A549 (cell line): Measurements from ENCODE around the gene LDLRAD4. TPM values are rescaled to one million over a fixed set of nuclear protein-coding genes. Genes with fewer than 3 reads are reported as not detected.

Experiments
- ATAC-seq, 2 experiments: fragments of 200-7000 bp in 1 of 2; fragments of >200 bp in 1 of 2; cut with Nextera tagmentation in 1 of 2; cut with Tn5 transposase in 1 of 2; 3 replicates each; pipeline versions ENCODE4 v1.8.0 to v1.9.1; 2018 to 2020; ENCODE audit warnings: mild to moderate bottlenecking in 1 of 2, moderate library complexity in 1 of 2
- CTCF ChIA-PET: fragments of 300-600 bp; sonication (Branson Sonifier 250); formaldehyde crosslinking; extraction: SDS; loops from one replicate; lab custom pipeline; 2021; ENCODE audit warnings: antibody characterized with exemption, inconsistent platforms; lab: Yijun Ruan, JAX
- POLR2A ChIA-PET: fragments of 350-600 bp; formaldehyde crosslinking; extraction: SDS; loops from one replicate; lab custom pipeline; 2021; ENCODE audit warnings: antibody characterized with exemption, inconsistent platforms; lab: Yijun Ruan, JAX
- DNase-seq, 2 experiments: peaks; one replicate each; pipeline versions ENCODE4 v3.0.0 to v3.0.0-alpha.2; 2011 to 2016; ENCODE audit warnings: low read depth in 1 of 2, low spot score in 1 of 2
- FAIRE-seq: peaks from 2 replicates; lab custom pipeline; 2011; peaks lifted over from hg19 to GRCh38; lab: Jason Lieb, UNC
- H3K27ac ChIP-seq, 2 experiments: fragments of >200 bp; sonication (Bioruptor Twin); formaldehyde crosslinking; 3 replicates each; pipeline ENCODE4 v1.5.1; 2016 to 2017
- H3K4me1 ChIP-seq: fragments of >200 bp; sonication (Bioruptor Twin); formaldehyde crosslinking; 3 replicates; pipeline ENCODE4 v1.6.1; 2016
- H3K4me2 ChIP-seq: fragments of >200 bp; sonication (Bioruptor Twin); formaldehyde crosslinking; 3 replicates; pipeline ENCODE4 v1.6.1; 2016
- H3K4me3 ChIP-seq: fragments of >200 bp; sonication (Bioruptor Twin); formaldehyde crosslinking; 3 replicates; pipeline ENCODE4 v1.5.1; 2016
- H3K9me3 ChIP-seq: fragments of >200 bp; sonication (Bioruptor Twin); formaldehyde crosslinking; 3 replicates; pipeline ENCODE4 v1.6.1; 2016
- EHF ChIP-seq: fragments of 250-450 bp; sonication (Bioruptor Pico); IDR thresholded peaks from 2 replicates; pipeline ENCODE4 v1.5.0; 2020; ENCODE audit warnings: mild to moderate bottlenecking
- EHMT2 ChIP-seq: fragments of 200-600 bp; sonication (generic); IDR thresholded peaks from 2 replicates; pipeline ENCODE4 v1.6.1; 2016; ENCODE audit warnings: antibody characterized with exemption, low read depth, mild to moderate bottlenecking, moderate library complexity
- EP300 ChIP-seq, 2 experiments: fragments of >200 bp; sonication (Bioruptor Twin); formaldehyde crosslinking; IDR thresholded peaks; 2 replicates in 1 of 2; 3 replicates in 1 of 2; pipeline ENCODE4 v1.6.1; 2016 to 2017
- KDM5A ChIP-seq: fragments of 200-600 bp; sonication (generic); IDR thresholded peaks from 2 replicates; pipeline ENCODE4 v1.6.1; 2016; ENCODE audit warnings: antibody characterized with exemption, mild to moderate bottlenecking
- NPAS2 ChIP-seq: fragments of 250-450 bp; sonication (Bioruptor Pico); IDR thresholded peaks from 2 replicates; pipeline ENCODE4 v1.8.0; 2022; ENCODE audit warnings: mild to moderate bottlenecking, moderate library complexity, borderline replicate concordance
- NR3C1 ChIP-seq: fragments of >200 bp; sonication (Bioruptor Twin); formaldehyde crosslinking; IDR thresholded peaks from 3 replicates; pipeline ENCODE4 v1.6.1; 2017
- RCOR1 ChIP-seq: fragments of 150-350 bp; IDR thresholded peaks from 2 replicates; pipeline ENCODE4 v1.6.1; 2014; ENCODE audit warnings: antibody characterized with exemption, low read length, low read depth
- RFX5 ChIP-seq: fragments of 450-650 bp; IDR thresholded peaks from 2 replicates; pipeline ENCODE4 v1.7.1; 2014; ENCODE audit warnings: antibody characterized with exemption, mild to moderate bottlenecking, moderate library complexity
- SMC3 ChIP-seq: fragments of >200 bp; sonication (Bioruptor Twin); formaldehyde crosslinking; IDR thresholded peaks from 3 replicates; pipeline ENCODE4 v1.6.1; 2018; ENCODE audit warnings: inconsistent platforms
- ZC3H11A ChIP-seq: fragments of 450-650 bp; IDR thresholded peaks from 2 replicates; pipeline ENCODE4 v1.6.1; 2014; ENCODE audit warnings: antibody characterized with exemption, mild to moderate bottlenecking
- ZFP36 ChIP-seq: fragments of 450-650 bp; IDR thresholded peaks from 2 replicates; pipeline ENCODE4 v1.6.1; 2014; ENCODE audit warnings: borderline replicate concordance; ENCODE audit not compliant: partially characterized antibody
- ZNF302 ChIP-seq: fragments of 250-450 bp; sonication (Bioruptor Pico); IDR thresholded peaks from 2 replicates; pipeline ENCODE4 v1.9.0; 2021; ENCODE audit warnings: inconsistent platforms, mild to moderate bottlenecking, moderate library complexity
- WGBS: methylation state at CpG from one replicate; pipeline ENCODE4 v1.1.6; 2017; ENCODE audit errors: missing lambda C conversion rate; 5-methylcytosine and 5-hydroxymethylcytosine counted together
- polyA plus RNA-seq, 4 experiments: library from polyadenylated mRNA; depleted of rRNA in 3 of 4; stranded (reverse); fragments of >200 nt; fragmentation: RNase III in 1 of 4; extraction: RNeasy Plus Mini Kit Qiagen cat#74134 plus additional on column Dnase treatment in 1 of 4; gene quantifications; 2 replicates in 3 of 4; 3 replicates in 1 of 4; pipeline ENCODE4 v1.2.3, GENCODE V29; 2011 to 2017
- TF ChIP-seq, protein P1 (sequence below): fragments of >200 bp; sonication (Bioruptor Twin); formaldehyde crosslinking; IDR thresholded peaks from 3 replicates; pipeline ENCODE4 v1.6.1; 2016
- TF ChIP-seq, protein P2 (sequence below): IDR thresholded peaks from 2 replicates; pipeline ENCODE4 v1.6.1; 2012
- TF ChIP-seq, protein P3 (sequence below): fragments of 150-350 bp; IDR thresholded peaks from 2 replicates; pipeline ENCODE4 v1.6.1; 2014; ENCODE audit warnings: low read depth, mild to moderate bottlenecking, low read length
- TF ChIP-seq, protein P4 (sequence below): fragments of >200 bp; sonication (Bioruptor Twin); formaldehyde crosslinking; IDR thresholded peaks from 3 replicates; pipeline ENCODE4 v1.5.1; 2016
- TF ChIP-seq, protein P5 (sequence below): fragments of 200-600 bp; sonication (generic); IDR thresholded peaks from 2 replicates; pipeline ENCODE4 v1.6.1; 2016; ENCODE audit warnings: antibody characterized with exemption, mild to moderate bottlenecking, moderate library complexity
- TF ChIP-seq, protein P6 (sequence below): fragments of 450-650 bp; IDR thresholded peaks from 2 replicates; pipeline ENCODE4 v1.6.1; 2014; ENCODE audit warnings: antibody characterized with exemption
- TF ChIP-seq, protein P7 (sequence below): fragments of >200 bp; sonication (Bioruptor Twin); formaldehyde crosslinking; IDR thresholded peaks from 2 replicates; pipeline ENCODE4 v1.6.1; 2016

Gene LDLRAD4
- polyA plus RNA-seq, 2 of the 4 experiments (the other 2 are of a cell fraction): 5.2 to 7.6 TPM

DNA sequence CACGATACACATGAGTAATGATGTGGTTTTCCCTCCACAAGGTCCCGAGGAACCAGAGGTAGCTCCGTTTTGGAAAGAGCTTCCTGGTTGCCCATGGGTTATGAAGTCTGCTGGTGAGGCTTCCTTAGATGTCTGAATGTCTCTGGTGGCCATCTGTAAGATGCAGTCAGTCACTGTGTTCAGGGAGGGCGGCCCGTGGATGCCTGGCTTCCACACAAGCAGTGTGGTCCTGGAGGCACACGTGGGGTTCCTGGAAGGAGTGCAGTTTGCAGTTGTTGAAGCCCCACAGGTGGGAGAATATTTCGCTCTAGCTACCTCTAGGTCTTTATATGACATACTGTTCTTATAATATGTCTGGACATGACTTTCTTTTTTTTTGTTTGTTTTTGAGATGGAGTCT lies 298.8 kb downstream of the LDLRAD4 start:
- no peak overlapping the region for H3K4me3 ChIP-seq
- no peak for DNase-seq
- no peaks in the 10 kb centered on the region; the same call in 2 of the 3 replicates for H3K9me3 ChIP-seq
- no peak overlapping the region for H3K4me2 ChIP-seq
- TF ChIP-seq, protein P1, sequence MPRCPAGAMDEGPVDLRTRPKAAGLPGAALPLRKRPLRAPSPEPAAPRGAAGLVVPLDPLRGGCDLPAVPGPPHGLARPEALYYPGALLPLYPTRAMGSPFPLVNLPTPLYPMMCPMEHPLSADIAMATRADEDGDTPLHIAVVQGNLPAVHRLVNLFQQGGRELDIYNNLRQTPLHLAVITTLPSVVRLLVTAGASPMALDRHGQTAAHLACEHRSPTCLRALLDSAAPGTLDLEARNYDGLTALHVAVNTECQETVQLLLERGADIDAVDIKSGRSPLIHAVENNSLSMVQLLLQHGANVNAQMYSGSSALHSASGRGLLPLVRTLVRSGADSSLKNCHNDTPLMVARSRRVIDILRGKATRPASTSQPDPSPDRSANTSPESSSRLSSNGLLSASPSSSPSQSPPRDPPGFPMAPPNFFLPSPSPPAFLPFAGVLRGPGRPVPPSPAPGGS: no peak
- TF ChIP-seq, protein P2, sequence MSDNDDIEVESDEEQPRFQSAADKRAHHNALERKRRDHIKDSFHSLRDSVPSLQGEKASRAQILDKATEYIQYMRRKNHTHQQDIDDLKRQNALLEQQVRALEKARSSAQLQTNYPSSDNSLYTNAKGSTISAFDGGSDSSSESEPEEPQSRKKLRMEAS: no peak
- no peak for TF ChIP-seq KDM5A
- TF ChIP-seq, protein P3, sequence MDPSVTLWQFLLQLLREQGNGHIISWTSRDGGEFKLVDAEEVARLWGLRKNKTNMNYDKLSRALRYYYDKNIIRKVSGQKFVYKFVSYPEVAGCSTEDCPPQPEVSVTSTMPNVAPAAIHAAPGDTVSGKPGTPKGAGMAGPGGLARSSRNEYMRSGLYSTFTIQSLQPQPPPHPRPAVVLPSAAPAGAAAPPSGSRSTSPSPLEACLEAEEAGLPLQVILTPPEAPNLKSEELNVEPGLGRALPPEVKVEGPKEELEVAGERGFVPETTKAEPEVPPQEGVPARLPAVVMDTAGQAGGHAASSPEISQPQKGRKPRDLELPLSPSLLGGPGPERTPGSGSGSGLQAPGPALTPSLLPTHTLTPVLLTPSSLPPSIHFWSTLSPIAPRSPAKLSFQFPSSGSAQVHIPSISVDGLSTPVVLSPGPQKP: no peak
- TF ChIP-seq, protein P4, sequence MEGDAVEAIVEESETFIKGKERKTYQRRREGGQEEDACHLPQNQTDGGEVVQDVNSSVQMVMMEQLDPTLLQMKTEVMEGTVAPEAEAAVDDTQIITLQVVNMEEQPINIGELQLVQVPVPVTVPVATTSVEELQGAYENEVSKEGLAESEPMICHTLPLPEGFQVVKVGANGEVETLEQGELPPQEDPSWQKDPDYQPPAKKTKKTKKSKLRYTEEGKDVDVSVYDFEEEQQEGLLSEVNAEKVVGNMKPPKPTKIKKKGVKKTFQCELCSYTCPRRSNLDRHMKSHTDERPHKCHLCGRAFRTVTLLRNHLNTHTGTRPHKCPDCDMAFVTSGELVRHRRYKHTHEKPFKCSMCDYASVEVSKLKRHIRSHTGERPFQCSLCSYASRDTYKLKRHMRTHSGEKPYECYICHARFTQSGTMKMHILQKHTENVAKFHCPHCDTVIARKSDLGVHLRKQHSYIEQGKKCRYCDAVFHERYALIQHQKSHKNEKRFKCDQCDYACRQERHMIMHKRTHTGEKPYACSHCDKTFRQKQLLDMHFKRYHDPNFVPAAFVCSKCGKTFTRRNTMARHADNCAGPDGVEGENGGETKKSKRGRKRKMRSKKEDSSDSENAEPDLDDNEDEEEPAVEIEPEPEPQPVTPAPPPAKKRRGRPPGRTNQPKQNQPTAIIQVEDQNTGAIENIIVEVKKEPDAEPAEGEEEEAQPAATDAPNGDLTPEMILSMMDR: no peak
- TF ChIP-seq, protein P5, sequence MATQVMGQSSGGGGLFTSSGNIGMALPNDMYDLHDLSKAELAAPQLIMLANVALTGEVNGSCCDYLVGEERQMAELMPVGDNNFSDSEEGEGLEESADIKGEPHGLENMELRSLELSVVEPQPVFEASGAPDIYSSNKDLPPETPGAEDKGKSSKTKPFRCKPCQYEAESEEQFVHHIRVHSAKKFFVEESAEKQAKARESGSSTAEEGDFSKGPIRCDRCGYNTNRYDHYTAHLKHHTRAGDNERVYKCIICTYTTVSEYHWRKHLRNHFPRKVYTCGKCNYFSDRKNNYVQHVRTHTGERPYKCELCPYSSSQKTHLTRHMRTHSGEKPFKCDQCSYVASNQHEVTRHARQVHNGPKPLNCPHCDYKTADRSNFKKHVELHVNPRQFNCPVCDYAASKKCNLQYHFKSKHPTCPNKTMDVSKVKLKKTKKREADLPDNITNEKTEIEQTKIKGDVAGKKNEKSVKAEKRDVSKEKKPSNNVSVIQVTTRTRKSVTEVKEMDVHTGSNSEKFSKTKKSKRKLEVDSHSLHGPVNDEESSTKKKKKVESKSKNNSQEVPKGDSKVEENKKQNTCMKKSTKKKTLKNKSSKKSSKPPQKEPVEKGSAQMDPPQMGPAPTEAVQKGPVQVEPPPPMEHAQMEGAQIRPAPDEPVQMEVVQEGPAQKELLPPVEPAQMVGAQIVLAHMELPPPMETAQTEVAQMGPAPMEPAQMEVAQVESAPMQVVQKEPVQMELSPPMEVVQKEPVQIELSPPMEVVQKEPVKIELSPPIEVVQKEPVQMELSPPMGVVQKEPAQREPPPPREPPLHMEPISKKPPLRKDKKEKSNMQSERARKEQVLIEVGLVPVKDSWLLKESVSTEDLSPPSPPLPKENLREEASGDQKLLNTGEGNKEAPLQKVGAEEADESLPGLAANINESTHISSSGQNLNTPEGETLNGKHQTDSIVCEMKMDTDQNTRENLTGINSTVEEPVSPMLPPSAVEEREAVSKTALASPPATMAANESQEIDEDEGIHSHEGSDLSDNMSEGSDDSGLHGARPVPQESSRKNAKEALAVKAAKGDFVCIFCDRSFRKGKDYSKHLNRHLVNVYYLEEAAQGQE: no peak
- no peak for ATAC-seq
- WGBS: 68% methylated on average over 7 of the region's 7 CpGs
- H3K27ac ChIP-seq: no peak overlapping the region
- H3K4me1 ChIP-seq: no peaks in the 10 kb centered on the region
- POLR2A ChIA-PET: no interaction called here
- FAIRE-seq: no peak
- CTCF ChIA-PET: no interaction called here

DNA sequence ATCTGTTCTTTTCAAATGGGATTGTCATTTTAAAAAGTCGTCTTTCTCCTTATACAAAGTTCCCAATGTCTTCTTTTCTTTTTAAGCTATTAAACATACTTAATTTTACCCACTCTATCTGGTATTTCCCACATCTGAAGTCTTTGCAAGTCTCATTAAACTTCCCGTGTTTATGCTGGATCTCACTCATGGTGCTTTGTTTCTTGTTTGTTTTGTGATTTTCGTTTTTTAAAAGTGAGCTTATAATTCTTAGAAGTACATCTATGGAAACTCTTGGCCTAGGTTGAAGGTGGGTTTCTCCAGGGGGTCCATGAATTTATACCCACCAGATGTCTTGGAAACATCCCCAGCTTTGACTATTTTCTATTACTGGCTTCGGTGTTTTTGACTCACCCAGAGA lies 299.8 kb downstream of the LDLRAD4 start:
- ChIA-PET POLR2A (no interaction called here), CTCF (interaction anchor here (1.2 to 2.1 kb wide), 2 partner anchors 12 to 302 kb away, joined by 3 to 8 read pairs; no protein-coding TSS in a partner anchor)
- Histone ChIP-seq H3K4me2 (no peak overlapping the region), H3K4me3 (no peak overlapping the region), H3K9me3 (no peaks in the 10 kb centered on the region; the same call in 2 of the 3 replicates), H3K27ac (no peak overlapping the region), H3K4me1 (no peaks in the 10 kb centered on the region)
- TF ChIP-seq NR3C1: no peak
- no peak for TF ChIP-seq ZFP36
- TF ChIP-seq SMC3: no peak
- TF ChIP-seq ZC3H11A: no peak
- no peak for TF ChIP-seq EHF (CRISPR knock-in tag)
- TF ChIP-seq, protein P6, sequence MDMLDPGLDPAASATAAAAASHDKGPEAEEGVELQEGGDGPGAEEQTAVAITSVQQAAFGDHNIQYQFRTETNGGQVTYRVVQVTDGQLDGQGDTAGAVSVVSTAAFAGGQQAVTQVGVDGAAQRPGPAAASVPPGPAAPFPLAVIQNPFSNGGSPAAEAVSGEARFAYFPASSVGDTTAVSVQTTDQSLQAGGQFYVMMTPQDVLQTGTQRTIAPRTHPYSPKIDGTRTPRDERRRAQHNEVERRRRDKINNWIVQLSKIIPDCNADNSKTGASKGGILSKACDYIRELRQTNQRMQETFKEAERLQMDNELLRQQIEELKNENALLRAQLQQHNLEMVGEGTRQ: no peak
- TF ChIP-seq, protein P3: no peak
- no peak for TF ChIP-seq NPAS2
- no peak for TF ChIP-seq EHMT2
- TF ChIP-seq RCOR1: no peak
- no peak for TF ChIP-seq RFX5
- no peak for TF ChIP-seq ZNF302 (CRISPR knock-in tag)
- TF ChIP-seq, protein P7, sequence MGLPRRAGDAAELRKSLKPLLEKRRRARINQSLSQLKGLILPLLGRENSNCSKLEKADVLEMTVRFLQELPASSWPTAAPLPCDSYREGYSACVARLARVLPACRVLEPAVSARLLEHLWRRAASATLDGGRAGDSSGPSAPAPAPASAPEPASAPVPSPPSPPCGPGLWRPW: no peak
- TF ChIP-seq EP300 (IDR thresholded peaks at IDR 0.05): no peak
- no peak for DNase-seq
- 33% methylated on average over 4 of the region's 4 CpGs for WGBS
- no peak for ATAC-seq
- FAIRE-seq: no peak
